CD8-positive, alpha-beta memory T cell (primary cell): ENCODE results near the gene AFF2. TPM values are rescaled to one million over a fixed set of nuclear protein-coding genes. Genes with fewer than 3 reads are reported as not detected.

ENCODE experiments used
- CTCF ChIA-PET: fragments of 350-600 bp; sonication (Branson Sonifier 250); formaldehyde crosslinking; loops from one replicate; lab custom pipeline; 2021; ENCODE audit warnings: antibody characterized with exemption; lab: Charles Lee
- POLR2A ChIA-PET: fragments of 350-600 bp; sonication (Branson Sonifier 250); formaldehyde crosslinking; loops from one replicate; lab custom pipeline; 2021; ENCODE audit warnings: antibody characterized with exemption; lab: Charles Lee
- DNase-seq, 5 donors: peaks; one replicate each; pipeline versions ENCODE4 v3.0.0 to v3.0.0-alpha.2; 2020 to 2022; ENCODE audit warnings: mixed read lengths in 1 of 5
- H3K27ac ChIP-seq: one replicate; pipeline ENCODE4 v1.7.0; 2013; ENCODE audit warnings: low read depth, mild to moderate bottlenecking, low read length, moderate library complexity
- H3K27me3 ChIP-seq: 2 replicates; pipeline ENCODE4 v1.7.0; 2013; ENCODE audit warnings: low read length, mild to moderate bottlenecking; ENCODE audit not compliant: insufficient read depth, poor library complexity, severe bottlenecking
- H3K36me3 ChIP-seq: 2 replicates; pipeline ENCODE4 v1.7.0; 2013; ENCODE audit warnings: mild to moderate bottlenecking, low read length, moderate library complexity; ENCODE audit not compliant: insufficient read depth
- H3K4me1 ChIP-seq: 2 replicates; pipeline ENCODE4 v1.7.0; 2013; ENCODE audit warnings: mild to moderate bottlenecking, low read length, moderate library complexity; ENCODE audit not compliant: insufficient read depth
- H3K4me3 ChIP-seq: 2 replicates; pipeline ENCODE4 v1.7.0; 2013; ENCODE audit warnings: mild to moderate bottlenecking, low read length
- H3K9me3 ChIP-seq: 2 replicates; pipeline ENCODE4 v1.7.0; 2013; ENCODE audit warnings: mild to moderate bottlenecking, low read length
- H3K27ac Mint-ChIP-seq, 8 donors: one replicate each; pipeline ENCODE4 v1.8.0; 2020 to 2021; ENCODE audit warnings: mixed read lengths in 8 of 8, mild to moderate bottlenecking in 6 of 8, inconsistent platforms in 3 of 8, moderate library complexity in 3 of 8
- H3K27me3 Mint-ChIP-seq, 2 donors: one replicate each; pipeline ENCODE4 v1.8.0; 2020 to 2021; ENCODE audit warnings: mixed read lengths in 2 of 2, mild to moderate bottlenecking in 1 of 2, moderate library complexity in 1 of 2
- H3K36me3 Mint-ChIP-seq, 3 donors: one replicate each; pipeline ENCODE4 v1.8.0; 2020 to 2021; ENCODE audit warnings: mixed read lengths in 3 of 3, inconsistent platforms in 1 of 3, mild to moderate bottlenecking in 1 of 3
- H3K4me1 Mint-ChIP-seq, 3 donors: one replicate each; pipeline ENCODE4 v1.8.0; 2020 to 2021; ENCODE audit warnings: mixed read lengths in 3 of 3, inconsistent platforms in 1 of 3, mild to moderate bottlenecking in 1 of 3
- H3K4me3 Mint-ChIP-seq, 7 donors: one replicate each; pipeline ENCODE4 v1.8.0; 2020 to 2021; ENCODE audit warnings: mixed read lengths in 7 of 7, mild to moderate bottlenecking in 6 of 7, moderate library complexity in 4 of 7, inconsistent platforms in 2 of 7
- H3K9me3 Mint-ChIP-seq, 5 donors: one replicate each; pipeline ENCODE4 v1.8.0; 2020 to 2022; ENCODE audit warnings: mixed read lengths in 5 of 5, mild to moderate bottlenecking in 3 of 5, moderate library complexity in 2 of 5, inconsistent platforms in 1 of 5
- polyA plus RNA-seq: library from polyadenylated mRNA; unstranded; fragments of 300-500 nt; fragmentation: Illumina TruSeq; gene quantifications from one replicate; pipeline ENCODE4 v1.2.3, GENCODE V29; 2021
- total RNA-seq, 2 experiments: library from RNA; stranded (reverse); gene quantifications; one replicate each; pipeline ENCODE4 v1.2.3, GENCODE V29; 2021

The AFF2 gene
- total and polyA plus RNA-seq, 3 experiments from 2014 or later: 0.27 to 0.33 TPM; not detected in 1

- CTCF ChIA-PET: no interaction called here
- Histone ChIP-seq H3K27ac (no peak overlapping the region), H3K27me3 (peaks cover 8% of the 10 kb centered on the region), H3K4me3 (no peak overlapping the region), H3K9me3 (no peaks in the 10 kb centered on the region), H3K36me3 (no peaks in the 10 kb centered on the region), H3K4me1 (peaks cover 9% of the 10 kb centered on the region)
- Mint-ChIP-seq H3K4me1 (peaks cover 4 to 6% (median 6%) of the 10 kb centered on the region in 3 donors), H3K9me3 (no peaks in the 10 kb centered on the region), H3K4me3 (no peak overlapping the region), H3K36me3 (no peaks in the 10 kb centered on the region), H3K27ac (no peak overlapping the region), H3K27me3 (peaks cover 9 to 10% of the 10 kb centered on the region in 2 donors)
- POLR2A ChIA-PET: no interaction called here
- DNase-seq: peak in 2 of 5 donors; percentile 11 to 33
These were observed 2.4 kb upstream of the AFF2 start for GRCh38 chrX:148498067-148498466.

GRCh38 chrX:148499638-148500422 lies 587 bp upstream of the AFF2 start:
- Histone ChIP-seq H3K27me3 (peaks cover 8% of the 10 kb centered on the region), H3K4me1 (peaks cover 9% of the 10 kb centered on the region), H3K9me3 (no peaks in the 10 kb centered on the region), H3K36me3 (no peaks in the 10 kb centered on the region), H3K27ac (no peak overlapping the region), H3K4me3 (no peak overlapping the region)
- H3K27me3 Mint-ChIP-seq: peaks cover 16 to 17% of the 10 kb centered on the region in 2 donors
- peaks cover 4 to 6% (median 6%) of the 10 kb centered on the region in 3 donors for H3K4me1 Mint-ChIP-seq
- H3K9me3 Mint-ChIP-seq: no peaks in the 10 kb centered on the region
- H3K4me3 Mint-ChIP-seq: peak overlapping the region; percentile 49 to 84 (median 69)
- CTCF ChIA-PET: no interaction called here
- peak in 1 of 5 donors; percentile 39 for DNase-seq
- no peaks in the 10 kb centered on the region for H3K36me3 Mint-ChIP-seq
- peak overlapping the region in 3 of 8 donors; percentile 22 to 63 (median 26) for H3K27ac Mint-ChIP-seq
- POLR2A ChIA-PET: interaction anchor here (0.5 kb wide), 1 partner anchor 296 kb away, joined by 4 read pairs; no protein-coding TSS in a partner anchor

- H3K4me3 ChIP-seq: peak overlapping the region; percentile 34
- H3K4me3 Mint-ChIP-seq: peak overlapping the region; percentile 78 to 91 (median 82)
- POLR2A ChIA-PET: no interaction called here
These were observed 1.1 kb downstream of the AFF2 start for GRCh38 chrX:148501386-148502066.

GRCh38 chrX:148504506-148504905 lies 4.1 kb downstream of the AFF2 start:
- H3K36me3 ChIP-seq: no peaks in the 10 kb centered on the region
- no peak for DNase-seq
- H3K4me1 ChIP-seq: peaks cover 9% of the 10 kb centered on the region
- Mint-ChIP-seq H3K27me3 (peaks cover 14 to 23% of the 10 kb centered on the region in 2 donors), H3K27ac (no peak overlapping the region), H3K9me3 (no peaks in the 10 kb centered on the region), H3K4me1 (peaks cover 0 to 6% (median 4%) of the 10 kb centered on the region in 3 donors), H3K36me3 (no peaks in the 10 kb centered on the region), H3K4me3 (no peak overlapping the region)
- no peak overlapping the region for H3K27ac ChIP-seq
- H3K4me3 ChIP-seq: no peak overlapping the region
- POLR2A ChIA-PET: no interaction called here
- CTCF ChIA-PET: no interaction called here
- no peaks in the 10 kb centered on the region for H3K9me3 ChIP-seq
- peaks cover 8% of the 10 kb centered on the region for H3K27me3 ChIP-seq

More at GRCh38 chrX:148501386-148502066, 1.1 kb downstream of the AFF2 start:
- Mint-ChIP-seq H3K4me1 (peaks cover 4 to 6% (median 6%) of the 10 kb centered on the region in 3 donors), H3K27me3 (peaks cover 14 to 17% of the 10 kb centered on the region in 2 donors), H3K27ac (peak overlapping the region in 1 of 8 donors; percentile 92), H3K9me3 (no peaks in the 10 kb centered on the region), H3K36me3 (no peaks in the 10 kb centered on the region)
- peak in 2 of 5 donors; percentile 1 to 35 for DNase-seq
- Histone ChIP-seq H3K27me3 (peaks cover 8% of the 10 kb centered on the region), H3K27ac (no peak overlapping the region), H3K36me3 (no peaks in the 10 kb centered on the region), H3K4me1 (peaks cover 9% of the 10 kb centered on the region), H3K9me3 (no peaks in the 10 kb centered on the region)
- CTCF ChIA-PET: no interaction called here

GRCh38 chrX:148507418-148507817 lies 7.0 kb downstream of the AFF2 start:
- no peak for DNase-seq
- Histone ChIP-seq H3K4me3 (no peak overlapping the region), H3K4me1 (no peaks in the 10 kb centered on the region), H3K36me3 (no peaks in the 10 kb centered on the region), H3K27me3 (no peaks in the 10 kb centered on the region), H3K27ac (no peak overlapping the region), H3K9me3 (no peaks in the 10 kb centered on the region)
- peaks cover 12 to 20% of the 10 kb centered on the region in 2 donors for H3K27me3 Mint-ChIP-seq
- H3K27ac Mint-ChIP-seq: no peak overlapping the region
- ChIA-PET CTCF (no interaction called here), POLR2A (no interaction called here)
- no peak overlapping the region for H3K4me3 Mint-ChIP-seq
- H3K4me1 Mint-ChIP-seq: no peaks in the 10 kb centered on the region
- H3K9me3 Mint-ChIP-seq: no peaks in the 10 kb centered on the region
- H3K36me3 Mint-ChIP-seq: no peaks in the 10 kb centered on the region

GRCh38 chrX:148512453-148512852 lies 12.0 kb downstream of the AFF2 start:
- no peak overlapping the region for H3K4me3 Mint-ChIP-seq
- H3K9me3 ChIP-seq: no peaks in the 10 kb centered on the region
- no peak overlapping the region for H3K27ac Mint-ChIP-seq
- H3K27me3 Mint-ChIP-seq: peaks cover 4 to 13% of the 10 kb centered on the region in 2 donors
- no peak for DNase-seq
- H3K4me3 ChIP-seq: no peak overlapping the region
- H3K4me1 Mint-ChIP-seq: no peaks in the 10 kb centered on the region
- H3K36me3 Mint-ChIP-seq: no peaks in the 10 kb centered on the region
- H3K36me3 ChIP-seq: no peaks in the 10 kb centered on the region
- H3K27me3 ChIP-seq: no peaks in the 10 kb centered on the region
- POLR2A ChIA-PET: no interaction called here
- no peaks in the 10 kb centered on the region for H3K9me3 Mint-ChIP-seq
- no peaks in the 10 kb centered on the region for H3K4me1 ChIP-seq
- H3K27ac ChIP-seq: no peak overlapping the region
- CTCF ChIA-PET: no interaction called here

GRCh38 chrX:148513661-148514060 lies 13.2 kb downstream of the AFF2 start:
- Mint-ChIP-seq H3K27me3 (peaks cover 4 to 13% of the 10 kb centered on the region in 2 donors), H3K27ac (no peak overlapping the region), H3K9me3 (no peaks in the 10 kb centered on the region), H3K36me3 (no peaks in the 10 kb centered on the region), H3K4me1 (no peaks in the 10 kb centered on the region), H3K4me3 (no peak overlapping the region)
- Histone ChIP-seq H3K9me3 (no peaks in the 10 kb centered on the region), H3K36me3 (no peaks in the 10 kb centered on the region), H3K27ac (no peak overlapping the region), H3K4me3 (no peak overlapping the region), H3K4me1 (no peaks in the 10 kb centered on the region), H3K27me3 (no peaks in the 10 kb centered on the region)
- ChIA-PET CTCF (no interaction called here), POLR2A (no interaction called here)
- no peak for DNase-seq

GRCh38 chrX:148517176-148517575 lies 16.8 kb downstream of the AFF2 start:
- Mint-ChIP-seq H3K27me3 (peaks cover 0 to 11% of the 10 kb centered on the region in 2 donors), H3K9me3 (no peaks in the 10 kb centered on the region), H3K4me3 (no peak overlapping the region), H3K36me3 (no peaks in the 10 kb centered on the region), H3K27ac (no peak overlapping the region), H3K4me1 (no peaks in the 10 kb centered on the region)
- Histone ChIP-seq H3K27ac (no peak overlapping the region), H3K36me3 (no peaks in the 10 kb centered on the region), H3K27me3 (no peaks in the 10 kb centered on the region), H3K9me3 (no peaks in the 10 kb centered on the region), H3K4me1 (no peaks in the 10 kb centered on the region), H3K4me3 (no peak overlapping the region)
- ChIA-PET CTCF (no interaction called here), POLR2A (no interaction called here)
- DNase-seq: no peak
